ENCODE data around the gene LRCH1. TPM values are rescaled to one million over a fixed set of nuclear protein-coding genes. Genes with fewer than 3 reads are reported as not detected.
"Not testable (repeated sequence)": the region's sequence is repeated elsewhere in the genome, so short reads cannot be mapped to it uniquely, and the experiment has no call there.

Gene LRCH1
- total and polyA plus RNA-seq, 8 donors = 2.0 to 10.5 (median 3.8) TPM

DNA sequence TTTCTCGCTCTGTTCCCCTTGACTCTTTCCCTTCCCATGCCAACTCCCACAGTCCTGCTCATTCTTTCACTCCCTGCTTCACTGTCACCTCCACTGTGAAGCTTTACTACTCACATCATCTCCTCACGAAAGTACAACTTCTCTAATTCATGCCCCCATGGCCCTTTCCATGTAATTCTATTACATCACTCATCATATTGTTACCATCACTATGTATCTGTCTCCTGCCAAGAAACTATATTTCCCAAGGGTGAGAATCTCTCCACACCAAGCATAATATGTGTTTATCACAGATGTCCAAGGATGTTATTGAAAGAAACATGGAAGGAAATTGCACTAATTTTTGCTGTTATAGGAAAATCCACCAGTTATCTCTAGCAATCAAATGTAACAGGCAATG is 37.2 kb upstream of the LRCH1 start:
- intact Hi-C loops (cut with DNase I) = no loop called here
- no peaks in the 10 kb centered on the region for H3K4me1 ChIP-seq
- H3K4me3 ChIP-seq = no peak overlapping the region
- ATAC-seq = no peak
- TF ChIP-seq, protein P1, sequence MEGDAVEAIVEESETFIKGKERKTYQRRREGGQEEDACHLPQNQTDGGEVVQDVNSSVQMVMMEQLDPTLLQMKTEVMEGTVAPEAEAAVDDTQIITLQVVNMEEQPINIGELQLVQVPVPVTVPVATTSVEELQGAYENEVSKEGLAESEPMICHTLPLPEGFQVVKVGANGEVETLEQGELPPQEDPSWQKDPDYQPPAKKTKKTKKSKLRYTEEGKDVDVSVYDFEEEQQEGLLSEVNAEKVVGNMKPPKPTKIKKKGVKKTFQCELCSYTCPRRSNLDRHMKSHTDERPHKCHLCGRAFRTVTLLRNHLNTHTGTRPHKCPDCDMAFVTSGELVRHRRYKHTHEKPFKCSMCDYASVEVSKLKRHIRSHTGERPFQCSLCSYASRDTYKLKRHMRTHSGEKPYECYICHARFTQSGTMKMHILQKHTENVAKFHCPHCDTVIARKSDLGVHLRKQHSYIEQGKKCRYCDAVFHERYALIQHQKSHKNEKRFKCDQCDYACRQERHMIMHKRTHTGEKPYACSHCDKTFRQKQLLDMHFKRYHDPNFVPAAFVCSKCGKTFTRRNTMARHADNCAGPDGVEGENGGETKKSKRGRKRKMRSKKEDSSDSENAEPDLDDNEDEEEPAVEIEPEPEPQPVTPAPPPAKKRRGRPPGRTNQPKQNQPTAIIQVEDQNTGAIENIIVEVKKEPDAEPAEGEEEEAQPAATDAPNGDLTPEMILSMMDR (IDR thresholded peaks at IDR 0.05) = no peak
- 83 to 100% methylated on average over 2 of the region's 2 CpGs for WGBS, 2 donors
- H3K9me3 ChIP-seq = no peaks in the 10 kb centered on the region
- DNase-seq = no peak
- no peaks in the 10 kb centered on the region for H3K27me3 ChIP-seq
- FAIRE-seq = no peak
- no peaks in the 10 kb centered on the region for H3K36me3 ChIP-seq
- no peak overlapping the region for H3K27ac ChIP-seq

DNA sequence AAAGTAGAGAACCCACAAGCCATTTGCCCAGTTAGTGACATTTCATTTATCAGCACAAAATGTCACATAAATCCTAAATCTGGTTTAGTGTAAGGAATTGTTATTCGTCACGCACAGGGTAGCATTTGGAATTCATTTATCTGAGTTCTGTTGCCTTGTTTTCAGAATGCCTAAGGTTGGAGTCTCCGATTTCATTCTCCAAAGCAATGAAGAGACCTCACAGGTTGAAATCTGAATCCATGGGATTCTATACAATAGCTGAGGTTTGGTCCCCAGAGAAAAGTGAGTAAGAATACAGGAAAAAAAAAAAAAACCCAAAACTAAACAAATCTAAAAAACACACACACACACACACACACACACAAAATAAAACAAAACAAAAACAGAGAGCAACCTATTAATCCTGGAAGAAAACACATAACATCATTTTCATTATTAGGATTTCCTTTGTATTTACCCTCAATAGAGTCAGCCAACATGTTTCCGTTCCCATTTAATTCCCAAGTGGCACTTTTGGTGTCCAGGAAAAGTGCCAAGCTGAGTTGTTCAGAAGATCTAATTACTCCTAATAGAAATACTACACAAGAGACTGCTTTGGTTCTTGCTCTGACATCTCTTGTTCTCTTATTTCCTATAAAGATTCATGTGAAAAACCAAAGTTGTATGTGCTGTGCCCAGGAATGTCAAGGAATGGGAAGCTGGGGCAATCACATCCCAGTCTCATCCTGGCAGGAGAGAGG is 36.2 kb upstream of the LRCH1 start:
- Histone ChIP-seq H3K27ac (no peak overlapping the region), H3K27me3 (no peaks in the 10 kb centered on the region), H3K9me3 (no peaks in the 10 kb centered on the region), H3K4me3 (no peak overlapping the region), H3K4me1 (no peaks in the 10 kb centered on the region), H3K36me3 (no peaks in the 10 kb centered on the region)
- ATAC-seq (no peak), DNase-seq (no peak), FAIRE-seq (no peak)
- TF ChIP-seq, protein P1 (IDR thresholded peaks at IDR 0.05) = no peak
- 73 to 80% methylated on average over 4 of the region's 4 CpGs for WGBS, 2 donors
- intact Hi-C loops (cut with DNase I) = no loop called here

DNA sequence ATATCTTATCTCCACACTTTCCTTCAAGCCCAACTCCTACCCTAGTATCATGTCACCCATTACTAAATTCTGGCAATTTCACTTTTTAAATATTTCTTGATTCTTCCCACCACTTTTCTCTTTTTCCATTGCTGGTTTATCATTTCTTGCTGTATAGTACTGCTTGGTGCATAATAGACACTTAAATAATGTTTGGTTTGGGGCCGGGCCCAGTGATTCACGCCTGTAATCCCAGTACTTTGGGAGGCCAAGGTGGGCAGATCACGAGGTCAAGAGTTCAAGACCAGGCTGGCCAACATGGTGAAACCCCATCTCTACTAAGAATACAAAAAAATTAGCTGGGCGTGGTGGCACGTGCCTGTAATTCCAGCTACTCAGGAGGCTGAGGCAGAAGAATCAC is 35.2 kb upstream of the LRCH1 start:
- ATAC-seq; DNase-seq; H3K9me3 ChIP-seq; H3K27ac ChIP-seq; H3K4me3 ChIP-seq; H3K36me3 ChIP-seq; intact Hi-C loops (cut with DNase I); FAIRE-seq; H3K4me1 ChIP-seq; H3K27me3 ChIP-seq: not testable (repeated sequence)
- WGBS, 2 donors = 71 to 75% methylated on average over 5 of the region's 5 CpGs

GRCh38 chr13:46519182-46519581 is 33.8 kb upstream of the LRCH1 start:
- no peak for FAIRE-seq
- H3K9me3 ChIP-seq = no peaks in the 10 kb centered on the region
- 79 to 92% methylated on average over 4 of the region's 4 CpGs for WGBS, 2 donors

DNA sequence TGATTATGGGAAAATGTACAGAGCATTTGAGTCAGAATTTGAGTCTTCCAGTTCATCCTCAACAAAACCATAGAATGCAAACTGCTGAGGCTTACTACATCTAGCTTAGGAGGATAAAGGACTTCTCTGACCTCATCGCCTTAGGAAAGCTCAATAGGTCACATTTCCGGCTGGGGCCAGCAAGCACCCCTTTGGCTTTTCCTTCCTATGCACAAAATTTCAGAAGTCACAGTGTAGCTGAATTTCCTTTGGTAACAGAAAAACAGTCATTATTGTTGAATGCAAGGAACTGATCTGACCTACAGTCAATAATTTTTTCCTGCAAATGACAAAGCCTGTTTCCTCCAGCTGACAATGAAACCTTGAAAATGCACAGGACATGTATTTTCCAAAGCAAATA is 32.8 kb upstream of the LRCH1 start:
- no peaks in the 10 kb centered on the region for H3K4me1 ChIP-seq
- ATAC-seq (no peak), DNase-seq (no peak), FAIRE-seq (no peak)
- intact Hi-C loops (cut with DNase I) = no loop called here
- H3K9me3 ChIP-seq = no peaks in the 10 kb centered on the region
- TF ChIP-seq, protein P1 (IDR thresholded peaks at IDR 0.05) = no peak
- H3K4me3 ChIP-seq = no peak overlapping the region
- no peak overlapping the region for H3K27ac ChIP-seq
- H3K36me3 ChIP-seq = no peaks in the 10 kb centered on the region
- 80 to 81% methylated on average over 2 of the region's 2 CpGs for WGBS, 2 donors
- no peaks in the 10 kb centered on the region for H3K27me3 ChIP-seq

More at GRCh38 chr13:46519182-46519581, 33.8 kb upstream of the LRCH1 start:
- no peak for ATAC-seq
- TF ChIP-seq, protein P1 (IDR thresholded peaks at IDR 0.05) = no peak
- H3K27me3 ChIP-seq = no peaks in the 10 kb centered on the region
- H3K36me3 ChIP-seq = no peaks in the 10 kb centered on the region
- DNase-seq = no peak
- H3K27ac ChIP-seq = no peak overlapping the region
- intact Hi-C loops (cut with DNase I) = no loop called here
- no peak overlapping the region for H3K4me3 ChIP-seq
- no peaks in the 10 kb centered on the region for H3K4me1 ChIP-seq

All from pancreas (tissue), 10 donors.